Psoas muscle (tissue), 8 donors: ENCODE measurements around the gene TBL2. TPM values are rescaled to one million over a fixed set of nuclear protein-coding genes. Genes with fewer than 3 reads are reported as not detected.
"Not testable (repeated sequence)": the region's sequence is repeated elsewhere in the genome, so short reads cannot be mapped to it uniquely, and the experiment has no call there.

Experiments
- ATAC-seq, 4 donors: fragments of 200-7000 bp; cut with Tn5 transposase; one replicate each; pipeline ENCODE4 v1.9.1; 2020; ENCODE audit warnings: moderate library complexity in 3 of 4, mild to moderate bottlenecking in 2 of 4
- DNase-seq, 2 donors: peaks; one replicate each; pipeline ENCODE4 v3.0.0-alpha.2; 2020
- H3K27ac ChIP-seq: fragments of 200-600 bp; one replicate; pipeline ENCODE4 v1.8.0; 2022
- H3K27me3 ChIP-seq, 3 donors: fragments of 200-600 bp in 1 of 3; one replicate each; pipeline versions ENCODE4 v1.6.1 to v1.8.0; 2013 to 2022; ENCODE audit warnings: low read length in 2 of 3, mild to moderate bottlenecking in 2 of 3, moderate library complexity in 1 of 3; ENCODE audit not compliant: insufficient read depth in 3 of 3
- H3K36me3 ChIP-seq, 2 donors: fragments of 200-600 bp in 1 of 2; one replicate each; pipeline versions ENCODE4 v1.6.1 to v1.8.0; 2013 to 2022; ENCODE audit warnings: low read depth in 1 of 2, mild to moderate bottlenecking in 1 of 2, moderate library complexity in 1 of 2; ENCODE audit not compliant: insufficient read depth in 1 of 2
- H3K4me1 ChIP-seq: fragments of 200-600 bp; one replicate; pipeline ENCODE4 v1.8.0; 2022
- H3K4me3 ChIP-seq: fragments of 200-600 bp; one replicate; pipeline ENCODE4 v1.8.0; 2022; ENCODE audit warnings: mild to moderate bottlenecking
- H3K9me3 ChIP-seq: fragments of 200-600 bp; one replicate; pipeline ENCODE4 v1.8.0; 2022
- WGBS, 3 donors: extraction: QIAGEN DNeasy Blood & Tissue Kit; methylation state at CpG; one replicate each; pipeline versions ENCODE4 v1.1.6 to v1.1.7; 2013; 5-methylcytosine and 5-hydroxymethylcytosine counted together
- intact Hi-C, 2 donors: fragments of 100-400 bp; cut with DNase I; formaldehyde crosslinking; loops; one replicate each; pipeline versions ENCODE4 v1.11.0 to v1.14.2; 2022
- polyA plus RNA-seq, 3 donors: library from polyadenylated mRNA; stranded (reverse); fragments of 200-250 nt; gene quantifications; one replicate each; pipeline ENCODE4 v1.2.3, GENCODE V29; 2013
- total RNA-seq, 4 donors: library from RNA; stranded (reverse); fragmentation: NEBNext Ultra II Directional in 2 of 4; extraction: Animal tissue kit (Norgen Biotek cat#: 25700) in 2 of 4; gene quantifications; one replicate each; pipeline versions ENCODE4 v1.2.1 to v1.2.4, GENCODE V29; 2021 to 2023
- TF ChIP-seq, protein P1 (sequence below): fragments of 200-600 bp; IDR thresholded peaks from one replicate; pipeline ENCODE4 v1.8.0; 2022; ENCODE audit warnings: antibody characterized with exemption
- donor health status: healthy with polysubstance abuse.
- donor health status: DM: no; HTN: no; CAD: no; lungs with moderate emphysema.
- donor health status: Bipolar disorder and iron deficiency.
- donor health status: healthy.
- donor health status: DM: yes; HTN: yes; CAD: no.
- donor health status: DM: no; HTN: no; CAD: no.
- donor health status: DM: no; HTN: no; CAD: no.
- donor health status: DM: yes; HTN: yes; CAD: no.

The TBL2 gene
- total and polyA plus RNA-seq, 7 donors = 8.1 to 16.1 (median 11.3) TPM

DNA sequence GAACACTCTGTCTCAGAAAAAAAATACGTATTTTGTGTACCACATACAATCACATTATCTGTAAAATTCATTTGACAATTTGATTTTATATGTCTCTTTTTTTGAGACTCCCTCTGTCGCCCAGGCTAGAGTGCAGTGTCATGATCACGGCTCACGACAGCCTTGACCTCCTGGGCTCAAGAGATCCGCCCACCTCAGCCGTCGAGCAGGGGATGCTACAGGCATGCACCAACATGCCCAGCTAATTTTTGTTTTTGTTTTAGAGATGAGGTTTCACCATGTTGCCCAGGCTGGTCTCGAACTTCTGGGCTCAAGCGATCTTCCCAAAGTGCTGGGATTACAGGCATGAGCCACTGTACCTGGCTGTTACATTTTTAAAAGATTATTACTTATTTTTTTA, 44.6 kb downstream of the TBL2 start:
- H3K27ac ChIP-seq = no peak overlapping the region
- ATAC-seq = no peak
- no peaks in the 10 kb centered on the region for H3K4me1 ChIP-seq
- H3K4me3 ChIP-seq = no peak overlapping the region
- no peak for DNase-seq
- no peaks in the 10 kb centered on the region for H3K27me3 ChIP-seq
- intact Hi-C loops = no loop called here
- H3K9me3 ChIP-seq = no peaks in the 10 kb centered on the region
- TF ChIP-seq, protein P1, sequence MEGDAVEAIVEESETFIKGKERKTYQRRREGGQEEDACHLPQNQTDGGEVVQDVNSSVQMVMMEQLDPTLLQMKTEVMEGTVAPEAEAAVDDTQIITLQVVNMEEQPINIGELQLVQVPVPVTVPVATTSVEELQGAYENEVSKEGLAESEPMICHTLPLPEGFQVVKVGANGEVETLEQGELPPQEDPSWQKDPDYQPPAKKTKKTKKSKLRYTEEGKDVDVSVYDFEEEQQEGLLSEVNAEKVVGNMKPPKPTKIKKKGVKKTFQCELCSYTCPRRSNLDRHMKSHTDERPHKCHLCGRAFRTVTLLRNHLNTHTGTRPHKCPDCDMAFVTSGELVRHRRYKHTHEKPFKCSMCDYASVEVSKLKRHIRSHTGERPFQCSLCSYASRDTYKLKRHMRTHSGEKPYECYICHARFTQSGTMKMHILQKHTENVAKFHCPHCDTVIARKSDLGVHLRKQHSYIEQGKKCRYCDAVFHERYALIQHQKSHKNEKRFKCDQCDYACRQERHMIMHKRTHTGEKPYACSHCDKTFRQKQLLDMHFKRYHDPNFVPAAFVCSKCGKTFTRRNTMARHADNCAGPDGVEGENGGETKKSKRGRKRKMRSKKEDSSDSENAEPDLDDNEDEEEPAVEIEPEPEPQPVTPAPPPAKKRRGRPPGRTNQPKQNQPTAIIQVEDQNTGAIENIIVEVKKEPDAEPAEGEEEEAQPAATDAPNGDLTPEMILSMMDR = no peak
- 81 to 88% (median 84%) methylated on average over 9 of the region's 9 CpGs for WGBS, 3 donors
- H3K36me3 ChIP-seq = peaks cover 6 to 56% of the 10 kb centered on the region in 2 donors

DNA sequence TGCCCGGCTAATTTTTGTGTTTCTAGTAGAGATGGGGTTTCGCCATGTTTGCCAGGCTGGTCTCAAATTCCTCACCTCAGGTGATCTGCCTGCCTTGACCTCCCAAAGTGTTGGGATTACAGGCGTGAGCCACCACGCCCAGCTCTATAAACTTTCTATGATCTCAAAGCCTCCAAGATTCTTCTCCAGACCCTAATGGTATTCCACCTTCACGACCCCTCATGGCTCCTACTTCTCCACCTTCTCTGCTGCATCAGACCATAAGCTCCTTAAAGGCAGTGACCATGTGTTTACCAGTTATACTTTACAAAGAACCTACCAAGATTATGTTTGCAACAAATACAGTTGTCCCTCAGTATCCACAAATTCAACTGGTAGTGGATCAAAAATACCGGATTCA, 46.2 kb downstream of the TBL2 start:
- no peak for ATAC-seq

DNA sequence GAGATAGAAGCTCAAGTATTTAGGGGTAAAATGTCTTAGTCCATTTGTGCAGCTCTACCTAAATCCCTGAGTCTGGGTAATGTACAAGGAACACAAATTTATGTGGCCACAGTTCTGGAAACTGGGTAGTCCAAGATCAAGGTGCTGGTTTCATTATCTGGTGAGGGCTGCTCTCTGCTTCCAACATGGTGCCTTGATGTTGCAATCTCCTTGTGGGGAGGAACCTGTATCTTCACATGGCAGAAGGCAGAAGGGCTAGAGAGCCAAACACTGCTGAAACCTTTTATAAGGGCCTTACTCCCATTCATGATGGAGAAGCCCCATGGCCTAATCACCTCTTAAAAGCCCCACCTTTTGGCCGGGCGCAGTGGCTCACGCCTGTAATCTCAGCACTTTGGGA, 47.6 kb downstream of the TBL2 start:
- Histone ChIP-seq H3K27me3 (no peaks in the 10 kb centered on the region), H3K4me1 (no peaks in the 10 kb centered on the region), H3K4me3 (no peak overlapping the region), H3K27ac (no peak overlapping the region), H3K9me3 (no peaks in the 10 kb centered on the region), H3K36me3 (peaks cover 0 to 27% of the 10 kb centered on the region in 2 donors)
- no peak for ATAC-seq
- TF ChIP-seq, protein P1 = no peak
- intact Hi-C loops = no loop called here
- 93 to 96% (median 94%) methylated on average over 3 of the region's 3 CpGs for WGBS, 3 donors
- no peak for DNase-seq

More for the DNA sequence above, 46.2 kb downstream of the TBL2 start:
- no peaks in the 10 kb centered on the region for H3K4me1 ChIP-seq
- TF ChIP-seq, protein P1 = no peak
- 96 to 98% (median 97%) methylated on average over 6 of the region's 6 CpGs for WGBS, 3 donors
- H3K9me3 ChIP-seq = no peaks in the 10 kb centered on the region
- no peaks in the 10 kb centered on the region for H3K27me3 ChIP-seq
- no peak overlapping the region for H3K4me3 ChIP-seq
- DNase-seq = no peak
- H3K27ac ChIP-seq = no peak overlapping the region
- peaks cover 5 to 41% of the 10 kb centered on the region in 2 donors for H3K36me3 ChIP-seq
- intact Hi-C loops = no loop called here

DNA sequence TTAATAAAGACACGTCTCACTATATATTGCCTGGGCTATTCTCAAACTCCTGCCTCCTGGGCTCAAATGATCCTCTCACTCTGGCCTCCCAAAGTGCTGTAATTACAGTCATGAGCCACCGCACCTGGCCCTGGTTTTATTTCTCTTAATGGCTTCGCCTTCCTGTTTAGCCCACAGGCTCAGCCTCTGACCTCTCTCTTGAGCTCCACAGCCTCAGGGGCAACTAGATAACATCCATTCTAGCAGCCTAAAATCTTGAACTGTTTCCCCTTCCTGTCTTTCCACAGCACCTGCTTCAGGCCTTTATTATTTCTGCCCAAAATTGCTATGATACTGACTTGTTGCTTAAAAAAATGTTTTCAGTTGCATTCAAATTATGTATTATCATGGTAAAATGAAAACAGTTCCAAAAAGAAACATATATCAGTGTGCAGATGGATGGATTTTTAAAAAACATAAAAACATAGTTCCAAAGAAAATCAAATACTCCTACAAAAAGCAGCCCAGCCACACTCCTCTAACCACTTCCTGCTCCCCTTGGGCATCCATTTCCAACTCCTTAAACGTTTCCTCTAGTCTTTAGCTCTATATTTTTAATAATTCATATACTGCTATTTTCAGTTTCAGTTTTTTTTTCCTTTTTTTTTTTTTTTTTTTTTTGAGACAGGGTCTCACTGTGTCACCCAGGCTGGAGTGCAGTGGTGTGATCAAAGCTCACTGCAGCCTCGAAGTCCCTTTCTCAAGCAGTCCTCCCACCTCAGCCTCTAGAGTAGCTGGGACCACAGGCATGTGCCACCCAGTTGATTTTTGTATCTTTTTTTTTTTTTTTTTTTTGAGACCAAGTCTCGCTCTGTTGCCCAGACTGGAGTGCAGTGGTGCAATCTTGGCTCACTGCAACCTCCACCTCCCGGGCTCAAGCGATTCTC, 51.2 kb downstream of the TBL2 start:
- Histone ChIP-seq H3K27ac (no peak overlapping the region), H3K4me1 (no peaks in the 10 kb centered on the region), H3K27me3 (no peaks in the 10 kb centered on the region), H3K36me3 (no peaks in the 10 kb centered on the region), H3K9me3 (no peaks in the 10 kb centered on the region), H3K4me3 (no peak overlapping the region)
- WGBS, 3 donors = 69 to 73% (median 70%) methylated on average over 7 to 8 of the region's 8 CpGs
- no peak for ATAC-seq
- TF ChIP-seq, protein P1 = no peak
- DNase-seq = no peak
- intact Hi-C loops = no loop called here

DNA sequence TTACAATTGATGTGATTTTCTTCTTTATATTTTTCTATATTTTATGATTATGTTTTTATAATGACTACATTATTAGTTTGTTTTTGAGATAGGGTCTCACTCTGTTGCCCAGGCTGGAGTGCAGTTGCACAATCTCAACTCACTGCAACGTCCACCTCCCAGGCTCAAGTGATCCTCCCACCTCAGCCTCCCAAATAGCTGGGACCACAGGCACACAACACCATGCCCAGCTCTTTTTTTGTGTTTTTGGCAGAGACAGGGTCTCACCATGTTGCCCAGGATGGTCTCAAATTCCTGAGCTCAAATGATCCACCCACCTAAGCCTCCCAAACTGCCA, 52.3 kb downstream of the TBL2 start:
- H3K36me3 ChIP-seq, intact Hi-C loops, ATAC-seq, H3K4me1 ChIP-seq, H3K4me3 ChIP-seq, DNase-seq, H3K27me3 ChIP-seq, H3K9me3 ChIP-seq, H3K27ac ChIP-seq: not testable (repeated sequence)
- 60 to 80% (median 67%) methylated on average over 1 of the region's 1 CpG for WGBS, 3 donors
